Lower lobe of right lung (tissue), 2 donors: Measurements from ENCODE around the gene PCNX1. TPM values are rescaled to one million over a fixed set of nuclear protein-coding genes. Genes with fewer than 3 reads are reported as not detected.

Source experiments
- ATAC-seq, 2 donors: fragments of 200-7000 bp; cut with Tn5 transposase; one replicate each; pipeline ENCODE4 v1.9.1; 2020 to 2022; ENCODE audit warnings: mild to moderate bottlenecking in 2 of 2, moderate library complexity in 2 of 2
- DNase-seq: peaks from one replicate; pipeline ENCODE4 v3.0.0-alpha.2; 2020
- H3K27ac ChIP-seq: fragments of 200-600 bp; one replicate; pipeline ENCODE4 v1.8.0; 2022
- H3K27me3 ChIP-seq: fragments of 200-600 bp; one replicate; pipeline ENCODE4 v1.8.0; 2022; ENCODE audit warnings: low read depth
- H3K36me3 ChIP-seq: fragments of 200-600 bp; one replicate; pipeline ENCODE4 v1.8.0; 2022; ENCODE audit warnings: mild to moderate bottlenecking
- H3K4me1 ChIP-seq: fragments of 200-600 bp; one replicate; pipeline ENCODE4 v1.8.0; 2022
- H3K4me3 ChIP-seq: fragments of 200-600 bp; one replicate; pipeline ENCODE4 v1.8.0; 2022; ENCODE audit warnings: mild to moderate bottlenecking
- H3K9me3 ChIP-seq: fragments of 200-600 bp; one replicate; pipeline ENCODE4 v1.8.0; 2022
- CTCF ChIP-seq: fragments of 200-600 bp; IDR thresholded peaks from one replicate; pipeline ENCODE4 v1.8.0; 2022; ENCODE audit warnings: antibody characterized with exemption, mild to moderate bottlenecking
- intact Hi-C: fragments of 100-400 bp; cut with DNase I; formaldehyde crosslinking; loops from one replicate; pipeline ENCODE4 v1.11.0; 2022
- total RNA-seq: library from RNA; stranded (reverse); fragmentation: NEBNext Ultra II Directional; extraction: Animal tissue kit (Norgen Biotek cat#: 25700); gene quantifications from one replicate; pipeline ENCODE4 v1.2.1, GENCODE V29; 2021
- donor health status: DM: no; HTN: yes; CAD: no; lungs with severe emphysema.

The PCNX1 gene
- total RNA-seq, 1 donor from 2014 or later: 49.9 TPM

- ATAC-seq: no peak
- TF ChIP-seq CTCF: no peak
- DNase-seq: no peak
- Histone ChIP-seq H3K4me3 (no peak overlapping the region), H3K27ac (no peak overlapping the region), H3K4me1 (peaks cover 24% of the 10 kb centered on the region), H3K27me3 (no peaks in the 10 kb centered on the region), H3K36me3 (no peaks in the 10 kb centered on the region), H3K9me3 (no peaks in the 10 kb centered on the region)
- intact Hi-C loops: no loop called here
Measured at GRCh38 chr14:70891737-70892136, 15.5 kb upstream of the PCNX1 start.

- TF ChIP-seq CTCF: no peak
- Histone ChIP-seq H3K4me3 (no peak overlapping the region), H3K27ac (no peak overlapping the region), H3K4me1 (peaks cover 8% of the 10 kb centered on the region), H3K9me3 (no peaks in the 10 kb centered on the region), H3K27me3 (no peaks in the 10 kb centered on the region), H3K36me3 (no peaks in the 10 kb centered on the region)
- intact Hi-C loops: no loop called here
- ATAC-seq (no peak), DNase-seq (no peak)
Measured at GRCh38 chr14:70893062-70893845, 14.0 kb upstream of the PCNX1 start.

GRCh38 chr14:70893858-70894291, 13.4 kb upstream of the PCNX1 start:
- H3K9me3 ChIP-seq: no peaks in the 10 kb centered on the region
- TF ChIP-seq CTCF: no peak
- intact Hi-C loops: no loop called here
- ATAC-seq: no peak
- no peaks in the 10 kb centered on the region for H3K36me3 ChIP-seq
- no peak overlapping the region for H3K4me3 ChIP-seq
- DNase-seq: no peak
- no peaks in the 10 kb centered on the region for H3K27me3 ChIP-seq
- peaks cover 2% of the 10 kb centered on the region for H3K4me1 ChIP-seq
- no peak overlapping the region for H3K27ac ChIP-seq

- ATAC-seq (no peak), DNase-seq (no peak)
- no peaks in the 10 kb centered on the region for H3K36me3 ChIP-seq
- H3K27ac ChIP-seq: no peak overlapping the region
- H3K27me3 ChIP-seq: no peaks in the 10 kb centered on the region
- H3K4me3 ChIP-seq: no peak overlapping the region
- TF ChIP-seq CTCF: no peak
- H3K9me3 ChIP-seq: no peaks in the 10 kb centered on the region
- H3K4me1 ChIP-seq: no peaks in the 10 kb centered on the region
- intact Hi-C loops: no loop called here
Measured at GRCh38 chr14:70894868-70895267, 12.4 kb upstream of the PCNX1 start.

GRCh38 chr14:70896317-70896716, 10.9 kb upstream of the PCNX1 start:
- ATAC-seq: no peak
- Histone ChIP-seq H3K9me3 (no peaks in the 10 kb centered on the region), H3K27ac (no peak overlapping the region), H3K36me3 (no peaks in the 10 kb centered on the region), H3K4me1 (no peaks in the 10 kb centered on the region), H3K4me3 (no peak overlapping the region), H3K27me3 (no peaks in the 10 kb centered on the region)
- no peak for DNase-seq
- TF ChIP-seq CTCF: no peak
- intact Hi-C loops: no loop called here
